HG03442 (cell line): ENCODE measurements around the gene EME2.

Experiments
- ATAC-seq: cut with Tn5 transposase; IDR thresholded peaks from one replicate; pipeline ENCODE4 v1.9.1; 2021; ENCODE audit warnings: mild to moderate bottlenecking, moderate library complexity; ENCODE audit not compliant: unreplicated experiment

EME2 gene

GRCh38 chr16:1777375-1778199 is 5.0 kb downstream of the EME2 start:
- ATAC-seq = no peak

GRCh38 chr16:1778200-1779179 is 5.9 kb downstream of the EME2 start:
- ATAC-seq = no peak

- ATAC-seq = no peak
Measured at GRCh38 chr16:1779234-1779701, 6.7 kb downstream of the EME2 start.

DNA sequence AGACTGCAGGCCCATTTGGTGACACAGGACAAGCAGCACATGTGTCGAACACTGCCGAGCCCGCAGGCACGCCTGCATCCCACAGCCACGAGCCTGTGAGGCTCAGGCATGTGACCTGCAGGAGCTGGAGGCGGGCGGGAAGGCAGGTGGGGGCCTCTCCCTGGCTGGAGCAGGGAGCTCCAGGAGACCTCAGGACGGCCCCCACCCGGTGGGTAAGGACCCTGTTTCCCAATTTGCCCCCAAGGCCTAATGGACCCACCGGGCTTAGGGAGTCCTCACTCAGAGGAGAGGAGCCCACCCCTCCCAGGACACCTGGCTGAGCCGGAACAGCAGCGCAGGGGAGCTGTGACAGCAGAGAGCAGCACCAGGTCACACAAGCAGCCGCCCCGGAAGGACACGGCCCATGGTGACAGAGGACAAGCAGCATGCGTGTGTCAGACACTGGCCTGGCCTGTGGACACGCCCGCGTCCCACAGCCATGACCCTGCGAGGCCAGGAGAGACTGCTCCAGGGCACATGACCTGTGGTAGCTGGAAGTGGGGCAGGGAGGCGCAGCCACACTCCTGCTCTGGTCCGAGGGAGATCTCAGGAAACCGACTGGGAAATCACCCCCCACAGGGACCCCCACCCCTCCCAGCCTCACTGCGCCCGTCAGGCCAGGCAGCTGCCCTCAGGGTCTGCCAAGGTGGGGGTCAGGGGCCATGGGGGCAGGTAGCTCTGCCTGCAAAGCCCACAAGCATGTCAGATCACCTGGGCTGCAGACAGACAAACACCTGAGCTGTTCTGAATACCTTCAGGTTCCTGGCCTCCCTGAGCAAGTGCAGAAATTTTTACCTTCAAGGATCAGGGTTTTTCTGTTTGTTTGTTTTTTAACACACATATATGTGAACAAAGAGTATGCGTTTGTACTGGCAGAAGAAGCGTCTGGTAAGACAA is 7.4 kb downstream of the EME2 start:
- no peak for ATAC-seq

- ATAC-seq = no peak
Measured at GRCh38 chr16:1780677-1781072, 8.1 kb downstream of the EME2 start.

DNA sequence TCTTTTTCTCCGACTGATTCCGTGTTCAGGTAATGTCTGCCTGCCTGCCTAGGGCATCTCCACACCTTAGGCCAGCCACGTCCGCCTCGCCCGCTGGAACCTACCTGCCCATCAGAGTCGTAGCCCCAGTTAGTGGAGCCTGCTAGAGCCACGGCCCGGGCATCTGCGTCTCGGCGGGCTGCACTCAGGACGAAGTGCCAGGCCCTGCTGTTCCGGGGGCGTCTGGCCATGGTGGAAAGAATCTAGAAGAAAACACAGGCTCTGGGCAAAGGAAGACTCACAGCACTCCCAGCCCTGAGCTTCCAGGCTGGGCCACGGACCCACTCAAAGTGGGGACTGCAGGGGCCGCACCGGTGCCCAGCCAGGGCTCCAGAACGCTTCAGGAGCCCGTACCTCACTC is 8.6 kb downstream of the EME2 start:
- no peak for ATAC-seq

DNA sequence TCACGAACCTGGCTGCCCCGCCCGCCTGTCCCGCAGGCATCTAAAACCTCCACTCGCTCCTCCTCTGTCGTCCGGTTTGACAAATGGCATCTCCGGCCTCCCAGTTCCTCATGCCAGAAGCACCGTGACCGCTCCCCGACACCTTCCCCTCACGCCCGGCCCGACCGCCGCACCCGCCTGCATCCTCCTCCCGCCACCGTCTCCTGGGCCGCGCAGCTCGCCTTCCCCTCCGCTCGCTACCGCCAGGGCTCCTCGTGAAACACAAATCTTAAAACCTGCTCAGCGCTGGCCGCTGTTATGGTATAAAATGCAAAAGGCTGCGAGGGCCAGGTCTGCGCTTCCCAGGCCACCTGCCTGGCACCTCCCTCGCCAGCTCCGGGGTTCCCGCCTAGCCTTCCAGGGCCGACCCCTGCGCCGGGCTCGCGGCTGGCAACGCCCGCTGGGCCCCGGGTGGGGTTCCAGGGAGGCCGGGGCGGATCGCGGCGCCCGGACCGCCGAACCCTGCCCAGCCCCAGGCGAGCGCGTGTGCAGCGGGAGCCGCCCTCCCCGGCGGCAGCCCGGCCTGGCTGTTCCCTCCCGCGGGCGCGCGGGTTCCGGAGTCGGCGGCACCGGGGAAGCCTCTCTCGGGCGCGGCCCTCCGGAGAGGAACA is 9.3 kb downstream of the EME2 start:
- peak; percentile 9 for ATAC-seq

- ATAC-seq = peak; percentile 82
Measured at GRCh38 chr16:1782408-1783264, 10.0 kb downstream of the EME2 start, which contains the start of the genes NUBP2 and SPSB3. NUBP2 (plus strand) TSS chr16:1782960; CDS start chr16:1783021, 61 bp downstream. SPSB3 (minus strand) TSS chr16:1782571; CDS start chr16:1781483, 1,088 bp downstream.

DNA sequence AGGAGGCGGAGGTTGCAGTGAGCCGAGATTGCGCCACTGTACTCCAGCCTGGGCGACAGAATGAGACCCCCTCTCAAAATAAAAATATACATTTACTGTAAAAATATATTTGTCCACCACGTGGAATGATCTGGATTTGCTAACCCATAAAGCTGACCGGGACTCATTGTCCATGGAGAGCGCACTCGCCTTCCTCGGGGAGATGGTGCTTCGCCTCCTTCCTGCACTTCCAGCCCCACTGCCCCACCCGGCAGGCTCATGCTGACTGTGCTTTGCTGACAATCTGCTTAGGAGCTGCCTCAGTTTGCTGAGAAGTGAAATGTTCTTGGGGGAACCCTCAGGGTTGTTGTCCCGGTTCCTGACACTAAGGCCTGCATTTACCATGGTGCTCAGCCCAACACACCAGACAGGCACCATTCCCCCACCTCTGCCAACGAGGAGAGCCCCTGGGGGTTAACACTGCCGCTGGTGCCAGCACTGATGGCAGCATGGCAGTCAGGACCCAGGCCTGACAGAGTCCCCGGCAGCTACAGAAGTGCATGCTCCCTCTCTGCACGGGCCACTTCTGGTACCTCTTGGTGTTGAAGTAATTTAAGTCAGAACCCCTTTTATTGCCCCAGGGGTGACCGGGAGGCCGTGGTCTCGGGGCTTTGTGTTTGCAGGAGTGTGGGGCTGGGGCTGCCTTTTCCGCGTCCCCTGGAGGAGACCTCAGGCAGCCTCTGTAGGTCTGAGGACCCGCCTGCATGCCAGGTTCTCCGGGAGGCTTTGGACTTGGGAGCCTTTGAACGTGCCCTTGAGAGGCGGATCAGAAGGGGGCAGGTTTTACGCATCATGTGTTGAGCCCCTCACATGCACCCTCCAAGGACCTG is 12.6 kb downstream of the EME2 start:
- ATAC-seq = no peak

DNA sequence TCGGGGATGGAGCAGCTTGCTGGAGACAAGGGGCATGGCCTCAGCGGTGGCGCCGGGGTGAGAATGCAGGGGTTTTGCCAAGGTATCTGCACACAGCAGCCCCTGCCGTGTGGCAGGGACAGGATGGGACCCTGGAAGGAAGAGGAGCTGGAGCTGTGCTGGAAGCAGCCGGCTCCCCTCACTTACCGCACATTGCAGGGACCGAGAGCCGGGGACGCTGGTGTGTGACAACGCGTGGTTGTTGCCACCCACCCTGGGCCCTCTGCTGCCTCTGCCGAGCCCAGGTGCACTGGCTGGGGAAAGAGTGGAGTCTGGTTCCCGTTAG is 13.2 kb downstream of the EME2 start:
- no peak for ATAC-seq

DNA sequence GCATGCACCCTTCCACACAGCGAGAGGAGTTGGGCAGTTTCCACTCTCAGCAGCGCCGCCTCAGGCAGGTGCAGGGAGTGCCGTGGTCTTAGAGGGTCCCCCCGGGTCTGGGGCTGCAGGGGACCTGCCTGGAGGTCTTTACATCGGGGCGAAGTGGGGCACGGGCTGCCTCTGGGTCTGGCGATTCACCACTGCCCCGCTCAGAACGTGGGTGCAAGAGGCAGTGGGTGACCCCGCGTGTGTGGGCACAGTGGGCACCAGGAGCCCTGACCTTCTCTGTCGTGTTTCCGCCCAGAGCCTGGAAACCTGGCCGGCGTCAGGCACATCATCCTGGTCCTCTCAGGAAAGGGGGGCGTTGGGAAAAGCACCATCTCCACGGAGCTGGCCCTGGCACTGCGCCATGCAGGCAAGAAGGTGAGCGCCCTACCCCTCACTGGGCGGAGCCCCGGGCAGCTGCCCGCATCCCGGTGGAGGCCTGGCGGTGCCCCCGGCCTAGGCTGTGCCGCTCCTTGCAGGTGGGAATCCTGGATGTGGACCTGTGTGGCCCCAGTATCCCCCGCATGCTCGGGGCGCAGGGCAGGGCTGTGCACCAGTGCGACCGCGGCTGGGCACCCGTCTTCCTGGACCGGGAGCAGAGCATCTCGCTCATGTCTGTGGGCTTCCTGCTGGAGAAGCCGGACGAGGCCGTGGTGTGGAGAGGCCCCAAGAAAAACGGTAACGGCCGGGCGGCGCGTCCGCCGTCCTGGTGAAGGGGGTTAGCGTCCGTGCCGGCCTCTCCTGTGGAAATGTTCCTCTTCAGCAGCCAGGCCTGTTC is 13.8 kb downstream of the EME2 start:
- ATAC-seq = no peak

DNA sequence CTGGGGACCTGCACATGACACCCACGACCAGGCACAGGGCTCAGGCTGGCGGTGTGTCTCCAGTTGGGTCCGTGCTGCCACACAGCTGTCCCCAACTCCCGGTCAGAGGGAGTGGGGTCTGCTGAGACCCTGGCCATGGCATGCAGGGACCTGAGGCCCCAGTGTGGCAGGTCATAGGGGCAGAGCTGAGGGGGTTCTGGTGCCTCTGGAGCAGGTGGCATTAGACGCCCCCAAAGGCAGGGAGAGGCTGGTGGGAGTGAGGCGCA is 14.4 kb downstream of the EME2 start:
- ATAC-seq = no peak

- ATAC-seq = no peak
Measured at GRCh38 chr16:1787322-1788094, 14.9 kb downstream of the EME2 start.

GRCh38 chr16:1788095-1788707 is 15.6 kb downstream of the EME2 start:
- ATAC-seq = no peak

GRCh38 chr16:1788708-1789100 is 16.1 kb downstream of the EME2 start:
- ATAC-seq = no peak

- no peak for ATAC-seq
Measured at GRCh38 chr16:1789643-1790045, 17.0 kb downstream of the EME2 start.

- no peak for ATAC-seq
Measured at GRCh38 chr16:1790261-1790610, 17.6 kb downstream of the EME2 start.
